ENCODE results near the gene WWOX. TPM values are rescaled to one million over a fixed set of nuclear protein-coding genes. Genes with fewer than 3 reads are reported as not detected.

The WWOX gene
- total RNA-seq, 1 donor from 2014 or later, result 106 TPM

- Histone ChIP-seq H3K4me1 (no peaks in the 10 kb centered on the region), H3K4me3 (no peak overlapping the region), H3K27ac (no peak overlapping the region), H3K36me3 (no peaks in the 10 kb centered on the region), H3K27me3 (no peaks in the 10 kb centered on the region), H3K9me3 (no peaks in the 10 kb centered on the region)
- intact Hi-C loops (cut with DNase I), result no loop called here
- TF ChIP-seq CTCF (IDR thresholded peaks at IDR 0.05), result no peak
- DNase-seq (ENCODE audit: low spot score in 2 of 2), result no peak
Measured at GRCh38 chr16:79110953-79111352, 1011.5 kb downstream of the WWOX start.

GRCh38 chr16:79112462-79112861 lies 1013.0 kb downstream of the WWOX start:
- no peak overlapping the region for H3K27ac ChIP-seq
- peaks cover 0 to 7% of the 10 kb centered on the region in 2 donors for H3K9me3 ChIP-seq
- H3K4me1 ChIP-seq, result no peaks in the 10 kb centered on the region
- no peaks in the 10 kb centered on the region for H3K36me3 ChIP-seq
- intact Hi-C loops (cut with DNase I), result no loop called here
- TF ChIP-seq CTCF (IDR thresholded peaks at IDR 0.05), result no peak
- no peak for DNase-seq (ENCODE audit: low spot score in 2 of 2)
- H3K27me3 ChIP-seq, result no peaks in the 10 kb centered on the region
- no peak overlapping the region for H3K4me3 ChIP-seq

- H3K9me3 ChIP-seq, result peaks cover 0 to 13% of the 10 kb centered on the region in 2 donors
- intact Hi-C loops (cut with DNase I), result no loop called here
Measured at GRCh38 chr16:79113826-79114225, 1014.4 kb downstream of the WWOX start.

GRCh38 chr16:79114759-79115158 lies 1015.3 kb downstream of the WWOX start:
- no peak overlapping the region for H3K27ac ChIP-seq
- no peaks in the 10 kb centered on the region for H3K27me3 ChIP-seq
- no peaks in the 10 kb centered on the region for H3K4me1 ChIP-seq
- H3K36me3 ChIP-seq, result no peaks in the 10 kb centered on the region
- no peak overlapping the region for H3K4me3 ChIP-seq
- no peak for DNase-seq (ENCODE audit: low spot score in 2 of 2)
- intact Hi-C loops (cut with DNase I), result no loop called here
- TF ChIP-seq CTCF (IDR thresholded peaks at IDR 0.05), result no peak
- peaks cover 0 to 13% of the 10 kb centered on the region in 2 donors for H3K9me3 ChIP-seq

More at GRCh38 chr16:79113826-79114225, 1014.4 kb downstream of the WWOX start:
- H3K27ac ChIP-seq, result no peak overlapping the region
- no peak for TF ChIP-seq CTCF (IDR thresholded peaks at IDR 0.05)
- H3K4me3 ChIP-seq, result no peak overlapping the region
- H3K27me3 ChIP-seq, result no peaks in the 10 kb centered on the region
- no peaks in the 10 kb centered on the region for H3K4me1 ChIP-seq
- no peak for DNase-seq (ENCODE audit: low spot score in 2 of 2)
- no peaks in the 10 kb centered on the region for H3K36me3 ChIP-seq

- DNase-seq (ENCODE audit: low spot score in 2 of 2), result no peak
- H3K36me3 ChIP-seq, result no peaks in the 10 kb centered on the region
- H3K27ac ChIP-seq, result no peak overlapping the region
- intact Hi-C loops (cut with DNase I), result no loop called here
- peaks cover 0 to 11% of the 10 kb centered on the region in 2 donors for H3K9me3 ChIP-seq
- no peak for TF ChIP-seq CTCF (IDR thresholded peaks at IDR 0.05)
- H3K4me1 ChIP-seq, result no peaks in the 10 kb centered on the region
- H3K4me3 ChIP-seq, result no peak overlapping the region
- H3K27me3 ChIP-seq, result no peaks in the 10 kb centered on the region
Measured at GRCh38 chr16:79121906-79122305, 1022.5 kb downstream of the WWOX start.

- Histone ChIP-seq H3K27me3 (no peaks in the 10 kb centered on the region), H3K36me3 (no peaks in the 10 kb centered on the region), H3K4me1 (no peaks in the 10 kb centered on the region), H3K9me3 (peaks cover 0 to 7% of the 10 kb centered on the region in 2 donors), H3K27ac (no peak overlapping the region), H3K4me3 (no peak overlapping the region)
- intact Hi-C loops (cut with DNase I), result no loop called here
- DNase-seq (ENCODE audit: low spot score in 2 of 2), result no peak
- TF ChIP-seq CTCF (IDR thresholded peaks at IDR 0.05), result no peak
Measured at GRCh38 chr16:79122343-79122742, 1022.9 kb downstream of the WWOX start.
